Activated CD8-positive, alpha-beta memory T cell treated with anti-CD3 and anti-CD28 coated beads, Interleukin-2, amount 50 U/mL, for 48 hours (primary cell): Measurements from ENCODE around the gene CST3.

ENCODE experiments used
- DNase-seq: peaks from one replicate; pipeline ENCODE4 v3.0.0-alpha.2; 2020

The CST3 gene

GRCh38 chr20:23595941-23596340 is 41.8 kb downstream of the CST3 start:
- DNase-seq = no peak

GRCh38 chr20:23588434-23589403 is 49.0 kb downstream of the CST3 start:
- DNase-seq = no peak

- DNase-seq = no peak
Observed at GRCh38 chr20:23587631-23588030, 50.1 kb downstream of the CST3 start.

GRCh38 chr20:23586735-23587525 is 50.8 kb downstream of the CST3 start:
- DNase-seq = no peak

- no peak for DNase-seq
Observed at GRCh38 chr20:23585808-23586734, 51.7 kb downstream of the CST3 start.

GRCh38 chr20:23585449-23585807 is 52.3 kb downstream of the CST3 start:
- no peak for DNase-seq

- no peak for DNase-seq
Observed at GRCh38 chr20:23584434-23585199, 53.1 kb downstream of the CST3 start.
